Measurements from ENCODE around the gene PPA1. TPM values are rescaled to one million over a fixed set of nuclear protein-coding genes. Genes with fewer than 3 reads are reported as not detected.

PPA1 gene
- total RNA-seq (100 to 1,000 TPM in 3 of 6 donors, 10 to 100 TPM in 3; 83.5 to 122 (median 102) TPM), polyA plus RNA-seq (100 to 1,000 TPM in 1 of 2 donors, 10 to 100 TPM in 1; 86.0 to 108 TPM)

DNA sequence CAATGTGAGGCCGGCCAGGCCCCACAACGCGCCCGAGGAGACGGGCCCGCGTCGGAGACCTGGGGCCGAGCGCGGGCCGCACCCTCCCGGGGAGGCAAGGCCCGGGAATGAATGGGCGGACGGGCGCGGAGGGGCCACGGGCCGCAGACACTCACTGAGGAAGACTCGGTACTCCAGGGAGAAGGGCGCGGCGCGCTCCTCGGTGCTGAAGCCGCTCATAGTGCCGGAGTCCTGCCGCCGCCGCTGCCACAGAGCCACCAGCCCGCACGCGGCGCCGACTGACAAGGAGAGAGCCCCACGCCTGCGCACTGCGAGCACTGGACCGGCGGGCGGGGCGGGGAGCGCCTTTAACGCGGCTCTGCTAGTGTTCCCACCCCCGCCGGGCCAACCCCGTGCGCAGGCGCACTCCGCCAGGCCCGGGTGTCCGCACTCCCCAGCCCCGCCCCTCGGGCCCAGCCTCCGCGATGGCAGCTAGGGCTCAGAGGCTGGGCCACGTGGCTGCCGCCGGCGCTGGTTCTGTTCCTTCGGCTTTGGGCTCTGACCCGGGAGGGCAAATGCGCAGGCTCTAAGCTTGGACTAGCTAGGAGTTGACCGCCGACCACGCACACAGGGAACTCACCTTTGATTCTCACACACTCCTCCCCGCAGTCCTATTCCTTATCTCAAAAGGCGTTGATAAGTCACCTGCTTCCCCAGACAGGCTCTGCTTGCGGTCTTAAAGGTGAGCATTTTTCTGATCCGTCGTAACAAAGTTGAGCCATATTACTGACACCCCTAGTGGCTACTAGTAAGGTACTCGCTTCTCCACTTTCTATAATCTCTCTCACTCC, at the start of gene PPA1:
Gene PPA1 (minus strand): TSS at position 321 of the 830 bp plus-strand sequence. CDS start 102 bp downstream, at position 219.
- Histone ChIP-seq H3K4me1 (peaks cover 4 to 28% (median 11%) of the 10 kb centered on the region in 3 donors), H3K27me3 (no peaks in the 10 kb centered on the region), H3K9me3 (no peaks in the 10 kb centered on the region), H3K36me3 (peaks cover 0 to 16% (median 0%) of the 10 kb centered on the region in 3 donors), H3K27ac (peak within 1 kb of the TSS; percentile 82 to 92 (median 87)), H3K4me3 (peak within 1 kb of the TSS; percentile 63 to 91 (median 82))
- TF ChIP-seq, protein P1, sequence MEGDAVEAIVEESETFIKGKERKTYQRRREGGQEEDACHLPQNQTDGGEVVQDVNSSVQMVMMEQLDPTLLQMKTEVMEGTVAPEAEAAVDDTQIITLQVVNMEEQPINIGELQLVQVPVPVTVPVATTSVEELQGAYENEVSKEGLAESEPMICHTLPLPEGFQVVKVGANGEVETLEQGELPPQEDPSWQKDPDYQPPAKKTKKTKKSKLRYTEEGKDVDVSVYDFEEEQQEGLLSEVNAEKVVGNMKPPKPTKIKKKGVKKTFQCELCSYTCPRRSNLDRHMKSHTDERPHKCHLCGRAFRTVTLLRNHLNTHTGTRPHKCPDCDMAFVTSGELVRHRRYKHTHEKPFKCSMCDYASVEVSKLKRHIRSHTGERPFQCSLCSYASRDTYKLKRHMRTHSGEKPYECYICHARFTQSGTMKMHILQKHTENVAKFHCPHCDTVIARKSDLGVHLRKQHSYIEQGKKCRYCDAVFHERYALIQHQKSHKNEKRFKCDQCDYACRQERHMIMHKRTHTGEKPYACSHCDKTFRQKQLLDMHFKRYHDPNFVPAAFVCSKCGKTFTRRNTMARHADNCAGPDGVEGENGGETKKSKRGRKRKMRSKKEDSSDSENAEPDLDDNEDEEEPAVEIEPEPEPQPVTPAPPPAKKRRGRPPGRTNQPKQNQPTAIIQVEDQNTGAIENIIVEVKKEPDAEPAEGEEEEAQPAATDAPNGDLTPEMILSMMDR (IDR thresholded peaks at IDR 0.05) = peak in 2 of 4 donors; percentile 6 to 25
- DNase-seq = peak; percentile 98 to 100 (median 99)
- WGBS, 2 donors = 0 to 1% methylated on average over 48 to 74 of the region's 74 CpGs
- ATAC-seq = peak; percentile 94 to 98 (median 97)
- intact Hi-C loops (cut with DNase I) = no loop called here
- FAIRE-seq = no peak

DNA sequence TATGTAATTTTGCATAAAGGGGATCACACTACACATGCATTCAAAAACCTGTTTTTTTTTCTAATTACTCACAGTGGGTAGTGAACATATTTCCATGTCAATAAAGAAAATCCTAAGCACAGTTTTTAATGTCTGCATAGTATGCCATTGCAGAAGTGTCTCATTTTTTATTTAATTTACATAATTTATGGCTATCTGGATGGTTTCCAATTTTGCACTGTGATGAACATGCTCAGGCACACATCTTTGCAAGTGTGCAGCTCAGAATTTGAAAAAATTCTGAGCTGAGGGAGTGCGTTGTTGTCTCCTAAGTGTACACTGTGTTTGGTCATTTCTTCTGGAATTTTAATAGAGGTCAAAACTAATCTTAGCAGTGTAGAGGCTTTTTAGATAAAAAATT, 48.4 kb upstream of the PPA1 start:
- no peaks in the 10 kb centered on the region for H3K4me1 ChIP-seq
- no peaks in the 10 kb centered on the region for H3K9me3 ChIP-seq
- no peak overlapping the region for H3K27ac ChIP-seq
- no peak overlapping the region for H3K4me3 ChIP-seq
- no peaks in the 10 kb centered on the region for H3K36me3 ChIP-seq
- TF ChIP-seq, protein P1 (IDR thresholded peaks at IDR 0.05) = no peak
- no peak for DNase-seq
- no peak for ATAC-seq
- H3K27me3 ChIP-seq = peaks cover 0 to 21% (median 5%) of the 10 kb centered on the region in 4 donors
- intact Hi-C loops (cut with DNase I) = no loop called here
- FAIRE-seq = no peak
- WGBS, 2 donors = 80 to 90% methylated on average over 1 of the region's 1 CpG

DNA sequence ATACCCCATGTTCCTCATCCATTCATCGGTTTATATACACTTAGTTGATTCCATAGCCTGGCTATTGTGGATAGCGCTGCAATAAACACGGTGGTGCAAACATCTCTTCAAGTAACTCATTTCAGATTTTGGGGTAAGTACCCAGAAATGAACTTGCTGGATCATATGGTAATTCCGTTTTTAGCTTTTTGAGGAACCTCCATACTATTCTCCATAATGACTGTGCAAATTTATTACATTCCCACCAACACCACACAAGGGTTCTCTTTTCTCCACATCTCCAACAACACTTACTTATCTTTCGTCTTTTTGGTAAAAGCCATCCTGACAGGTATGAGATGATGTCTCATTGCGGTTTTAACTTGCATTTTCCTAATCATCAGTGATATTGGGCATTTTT, 46.9 kb upstream of the PPA1 start:
- no peak overlapping the region for H3K4me3 ChIP-seq
- ATAC-seq (no peak), DNase-seq (no peak), FAIRE-seq (no peak)
- no peaks in the 10 kb centered on the region for H3K36me3 ChIP-seq
- no peaks in the 10 kb centered on the region for H3K4me1 ChIP-seq
- peaks cover 0 to 18% (median 2%) of the 10 kb centered on the region in 4 donors for H3K27me3 ChIP-seq
- no peak overlapping the region for H3K27ac ChIP-seq
- TF ChIP-seq, protein P1 (IDR thresholded peaks at IDR 0.05) = no peak
- WGBS, 2 donors = 79 to 81% methylated on average over 6 of the region's 6 CpGs
- intact Hi-C loops (cut with DNase I) = no loop called here
- no peaks in the 10 kb centered on the region for H3K9me3 ChIP-seq

DNA sequence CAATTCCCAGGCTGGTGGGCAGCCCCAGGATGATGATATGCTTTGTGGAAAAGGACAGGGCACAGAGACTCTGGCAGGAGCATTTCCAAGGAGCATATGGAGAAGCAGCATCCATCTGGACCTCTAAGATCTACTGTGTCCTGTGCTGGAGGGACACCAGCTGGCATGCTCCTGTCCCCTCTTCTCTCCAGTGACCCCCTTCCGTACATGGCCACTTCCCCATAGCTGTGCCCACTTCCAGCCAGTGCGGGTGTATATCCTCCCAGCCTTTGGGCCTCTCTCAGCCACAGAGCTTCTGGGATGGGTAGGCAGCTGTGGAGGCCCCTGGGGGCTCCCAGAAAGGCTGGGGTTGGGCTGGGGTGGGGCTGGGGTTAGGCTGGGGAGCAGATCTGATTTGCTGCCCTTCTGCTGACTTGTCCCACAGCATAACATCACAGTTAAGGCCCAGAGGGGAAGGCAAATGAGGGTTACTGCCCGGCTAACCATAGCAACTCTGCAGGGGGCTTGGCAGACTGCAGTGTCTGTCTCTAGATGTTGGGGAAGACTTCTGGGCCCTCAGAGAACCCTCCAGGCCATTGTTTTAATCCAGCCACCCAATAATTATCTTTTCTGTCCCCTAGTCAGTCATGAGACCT, 44.3 kb upstream of the PPA1 start:
- Histone ChIP-seq H3K27ac (no peak overlapping the region), H3K9me3 (no peaks in the 10 kb centered on the region), H3K4me1 (no peaks in the 10 kb centered on the region), H3K27me3 (no peaks in the 10 kb centered on the region), H3K4me3 (no peak overlapping the region), H3K36me3 (no peaks in the 10 kb centered on the region)
- 85 to 90% methylated on average over 3 of the region's 3 CpGs for WGBS, 2 donors
- ATAC-seq (no peak), FAIRE-seq (no peak), DNase-seq (no peak)
- TF ChIP-seq, protein P1 (IDR thresholded peaks at IDR 0.05) = no peak
- intact Hi-C loops (cut with DNase I) = no loop called here

Measured in pancreas (tissue), 10 donors.